ENCODE results near the gene AVEN.

AVEN gene

DNA sequence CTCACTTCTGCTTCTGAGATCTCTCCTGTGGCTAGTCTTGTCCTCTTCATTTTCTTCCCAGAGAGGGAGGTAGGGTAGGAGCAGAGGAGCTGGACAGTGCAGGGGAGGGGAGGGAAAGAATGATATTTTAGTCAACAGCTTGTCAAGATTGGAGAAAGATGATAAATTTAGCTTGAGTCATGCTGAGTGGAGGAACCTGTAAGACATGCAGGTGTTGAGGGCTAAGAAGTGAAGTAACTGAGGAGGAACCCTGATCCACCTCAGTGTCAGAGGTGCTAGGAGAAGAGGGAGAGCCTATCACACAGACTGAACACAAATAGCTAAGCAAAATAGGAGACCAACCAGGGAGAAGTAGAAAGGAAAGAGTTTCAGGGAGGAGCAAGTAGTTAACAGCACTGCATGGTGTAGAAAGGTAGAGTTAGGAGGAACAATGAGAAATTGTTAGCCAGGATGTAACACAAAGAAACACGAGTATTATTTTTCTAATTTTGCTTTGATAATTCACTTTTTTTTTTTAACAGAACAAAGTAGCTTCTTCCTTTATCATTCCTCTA, 178.9 kb downstream of the AVEN start:
- POLR2A ChIA-PET (ENCODE audit: low non-redundant PET), result no interaction called here
- no peak for DNase-seq (ENCODE audit: low spot score)
- TF ChIP-seq, protein P1, sequence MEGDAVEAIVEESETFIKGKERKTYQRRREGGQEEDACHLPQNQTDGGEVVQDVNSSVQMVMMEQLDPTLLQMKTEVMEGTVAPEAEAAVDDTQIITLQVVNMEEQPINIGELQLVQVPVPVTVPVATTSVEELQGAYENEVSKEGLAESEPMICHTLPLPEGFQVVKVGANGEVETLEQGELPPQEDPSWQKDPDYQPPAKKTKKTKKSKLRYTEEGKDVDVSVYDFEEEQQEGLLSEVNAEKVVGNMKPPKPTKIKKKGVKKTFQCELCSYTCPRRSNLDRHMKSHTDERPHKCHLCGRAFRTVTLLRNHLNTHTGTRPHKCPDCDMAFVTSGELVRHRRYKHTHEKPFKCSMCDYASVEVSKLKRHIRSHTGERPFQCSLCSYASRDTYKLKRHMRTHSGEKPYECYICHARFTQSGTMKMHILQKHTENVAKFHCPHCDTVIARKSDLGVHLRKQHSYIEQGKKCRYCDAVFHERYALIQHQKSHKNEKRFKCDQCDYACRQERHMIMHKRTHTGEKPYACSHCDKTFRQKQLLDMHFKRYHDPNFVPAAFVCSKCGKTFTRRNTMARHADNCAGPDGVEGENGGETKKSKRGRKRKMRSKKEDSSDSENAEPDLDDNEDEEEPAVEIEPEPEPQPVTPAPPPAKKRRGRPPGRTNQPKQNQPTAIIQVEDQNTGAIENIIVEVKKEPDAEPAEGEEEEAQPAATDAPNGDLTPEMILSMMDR (conservative IDR thresholded peaks at IDR 0.05; ENCODE audit: low read depth), result no peak
- no peak overlapping the region for H3K27ac ChIP-seq
- CTCF ChIA-PET, result interaction anchor here (0.6 kb wide), 1 partner anchor 65 kb away, joined by 5 read pairs; no protein-coding TSS in a partner anchor

DNA sequence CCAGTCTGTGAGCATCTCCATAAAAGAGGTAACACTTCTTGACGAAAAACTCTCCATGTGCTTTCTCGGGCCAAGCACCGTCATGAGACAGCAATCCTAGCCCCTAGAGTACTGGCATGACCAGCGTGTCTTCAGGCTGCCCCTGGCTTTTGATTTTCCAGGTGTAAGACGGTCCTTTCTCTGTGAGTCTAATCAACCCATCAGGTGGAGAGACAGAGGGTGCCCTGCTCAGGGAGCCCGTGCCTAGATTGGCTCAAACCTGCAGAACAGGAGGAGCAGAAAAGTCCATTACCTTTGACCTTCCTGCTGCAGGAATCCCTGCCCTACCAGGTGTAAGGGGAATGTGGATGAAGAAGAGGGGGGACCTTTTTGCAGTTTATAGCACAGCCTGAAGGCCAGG, 180.2 kb downstream of the AVEN start:
- TF ChIP-seq, protein P1 (conservative IDR thresholded peaks at IDR 0.05; ENCODE audit: low read depth), result no peak
- ChIA-PET CTCF (no interaction called here), POLR2A (ENCODE audit: low non-redundant PET) (no interaction called here)
- no peak overlapping the region for H3K27ac ChIP-seq
- DNase-seq (ENCODE audit: low spot score), result no peak

DNA sequence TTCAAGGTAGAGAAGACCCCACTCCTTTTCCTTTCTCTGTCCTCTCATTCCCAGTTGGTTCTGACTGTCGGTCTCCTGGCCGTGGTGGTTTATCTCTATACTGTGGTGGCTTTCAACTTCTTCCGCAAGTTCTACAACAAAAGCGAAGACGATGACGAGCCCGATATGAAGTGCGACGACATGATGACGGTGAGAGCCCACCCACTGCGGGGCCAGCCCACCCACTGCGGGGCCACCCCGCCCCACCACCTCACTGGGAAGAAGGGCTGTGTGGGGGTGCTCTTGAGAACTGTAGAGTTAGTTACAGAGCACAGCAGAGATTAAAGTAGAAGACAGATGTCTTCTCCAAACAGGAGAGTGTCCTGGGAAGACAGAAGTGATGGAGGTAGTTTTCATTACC, 181.3 kb downstream of the AVEN start:
- CTCF ChIA-PET, result no interaction called here
- TF ChIP-seq, protein P1 (conservative IDR thresholded peaks at IDR 0.05; ENCODE audit: low read depth), result no peak
- DNase-seq (ENCODE audit: low spot score), result no peak
- POLR2A ChIA-PET (ENCODE audit: low non-redundant PET), result no interaction called here
- no peak overlapping the region for H3K27ac ChIP-seq

DNA sequence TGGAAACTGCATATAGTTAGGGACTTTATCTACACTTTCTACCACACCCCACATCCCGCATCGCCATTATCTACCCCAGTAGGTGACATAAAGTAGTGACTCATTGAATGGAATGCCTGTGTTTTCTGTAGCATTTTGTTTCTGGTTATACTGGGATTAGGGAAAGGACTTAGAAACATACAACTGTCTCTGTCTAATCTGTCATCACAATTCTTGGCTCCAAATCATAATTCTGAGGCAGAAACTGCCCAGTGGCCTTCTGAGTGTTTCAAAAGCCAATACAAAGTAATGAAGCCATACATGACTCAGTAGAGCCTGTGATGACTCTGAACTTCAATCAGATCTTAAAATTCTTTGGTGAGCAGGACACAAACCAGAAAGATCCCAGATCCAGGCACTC, 186.4 kb downstream of the AVEN start:
- TF ChIP-seq, protein P1 (conservative IDR thresholded peaks at IDR 0.05; ENCODE audit: low read depth), result no peak
- no peak overlapping the region for H3K27ac ChIP-seq
- ChIA-PET CTCF (no interaction called here), POLR2A (ENCODE audit: low non-redundant PET) (no interaction called here)
- DNase-seq (ENCODE audit: low spot score), result peak; percentile 16

DNA sequence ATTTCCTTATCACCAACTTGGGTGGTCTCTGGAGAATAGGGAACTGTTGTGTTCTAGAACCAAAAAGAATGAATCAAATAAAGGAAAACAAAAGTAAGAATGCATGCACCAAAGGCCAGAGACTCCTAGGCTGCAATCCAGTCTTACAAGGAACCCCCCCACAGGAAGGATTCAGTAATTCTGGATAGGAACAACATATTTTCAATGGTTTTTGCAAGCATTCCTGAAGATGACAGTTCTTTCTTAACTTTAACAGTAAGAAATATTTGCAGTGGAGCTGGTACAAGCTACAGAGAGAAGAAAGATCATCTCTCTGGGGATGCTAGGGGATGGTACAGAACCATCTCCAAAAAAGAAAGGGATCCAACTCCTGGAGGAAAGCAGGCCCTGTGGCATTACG, 186.9 kb downstream of the AVEN start:
- DNase-seq (ENCODE audit: low spot score), result no peak
- POLR2A ChIA-PET (ENCODE audit: low non-redundant PET), result no interaction called here
- CTCF ChIA-PET, result no interaction called here
- no peak overlapping the region for H3K27ac ChIP-seq
- TF ChIP-seq, protein P1 (conservative IDR thresholded peaks at IDR 0.05; ENCODE audit: low read depth), result no peak

DNA sequence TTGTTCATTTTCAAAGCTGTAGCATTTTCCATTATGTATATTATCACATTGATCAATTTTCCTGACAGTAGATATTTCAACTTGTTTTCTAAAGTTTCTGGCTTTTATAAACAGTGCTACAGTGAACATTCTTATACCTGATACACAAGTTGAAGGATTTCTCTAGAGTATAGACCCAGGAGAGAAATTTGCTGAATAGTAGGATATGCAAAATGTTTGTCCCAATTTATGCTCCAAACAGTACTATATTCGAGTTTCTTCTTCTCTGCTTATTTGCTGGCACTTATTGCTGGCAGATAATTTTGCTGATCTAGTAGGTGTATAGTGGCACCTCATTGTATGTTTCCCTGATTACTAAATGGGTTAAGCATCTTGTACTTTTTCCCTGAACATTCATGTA, 187.9 kb downstream of the AVEN start:
- no peak for DNase-seq (ENCODE audit: low spot score)
- H3K27ac ChIP-seq, result no peak overlapping the region
- TF ChIP-seq, protein P1 (conservative IDR thresholded peaks at IDR 0.05; ENCODE audit: low read depth), result no peak
- POLR2A ChIA-PET (ENCODE audit: low non-redundant PET), result no interaction called here
- CTCF ChIA-PET, result interaction anchor here (0.7 kb wide), 1 partner anchor 129 kb away, joined by 3 read pairs; no protein-coding TSS in a partner anchor

DNA sequence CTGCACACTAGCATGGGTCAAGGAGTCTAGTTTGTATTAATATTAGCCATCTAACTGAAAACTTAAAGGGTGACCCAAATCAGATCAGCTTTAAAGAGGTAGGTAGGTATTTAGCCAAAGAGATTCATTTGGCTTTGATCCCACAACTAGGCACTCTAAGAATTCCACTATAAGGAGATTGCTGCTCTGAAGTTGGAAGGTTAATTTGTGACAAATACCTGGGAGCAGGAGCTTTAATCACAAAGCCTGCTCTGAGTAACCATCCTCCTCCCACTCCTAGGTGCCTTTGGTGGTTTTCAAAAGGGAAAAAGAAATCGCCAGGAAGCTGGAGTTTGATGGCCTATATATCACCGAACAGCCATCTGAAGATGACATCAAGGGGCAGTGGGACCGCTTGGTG, 191.0 kb downstream of the AVEN start:
- H3K27ac ChIP-seq, result no peak overlapping the region
- ChIA-PET CTCF (no interaction called here), POLR2A (ENCODE audit: low non-redundant PET) (no interaction called here)
- TF ChIP-seq, protein P1 (conservative IDR thresholded peaks at IDR 0.05; ENCODE audit: low read depth), result no peak
- no peak for DNase-seq (ENCODE audit: low spot score)

Data from RWPE1 (cell line).